ENCODE measurements around the gene ACBD4.

The ACBD4 gene

DNA sequence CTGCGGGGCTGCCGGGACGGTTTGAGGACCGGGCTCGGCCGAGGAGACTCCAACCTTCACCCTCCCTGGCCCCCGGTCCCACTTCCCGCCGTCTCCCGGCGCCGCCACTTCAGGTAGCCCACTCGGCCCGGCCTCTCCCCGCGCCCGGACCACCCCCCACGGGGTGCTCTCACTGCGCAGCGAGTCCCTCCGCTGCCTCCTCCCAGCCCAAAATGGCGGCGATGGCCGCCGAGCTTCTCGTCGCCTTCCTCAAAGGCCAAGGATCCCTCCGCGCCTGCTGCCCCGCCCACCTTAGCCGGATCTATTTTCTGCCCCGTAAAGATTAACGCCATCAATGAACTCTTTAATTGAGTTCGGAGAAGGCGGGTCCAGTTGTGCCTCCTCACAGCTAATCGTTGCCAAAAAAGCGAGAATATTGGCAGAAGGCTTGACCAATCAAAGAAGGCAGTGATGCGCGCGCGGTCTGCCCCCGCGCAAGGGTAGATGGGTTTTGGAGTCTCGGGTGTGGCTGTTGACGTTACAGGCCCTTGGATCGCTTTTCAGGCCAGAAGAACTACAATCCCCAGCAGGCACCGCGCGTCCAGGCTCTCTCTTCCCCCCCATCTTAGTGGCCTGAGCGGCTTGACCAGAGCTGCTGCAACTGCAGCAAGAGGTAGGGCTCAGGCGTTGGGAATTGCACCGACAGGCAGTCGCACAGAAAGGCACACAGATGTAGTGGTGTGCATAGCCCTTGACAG, 26.0 kb downstream of the ACBD4 start, which contains the start of gene HEXIM2:
Gene HEXIM2, plus strand, starts transcription at position 588 of the 737 bp plus-strand sequence. CDS start 919 bp downstream, outside the sequence.
- peaks cover 27% of the 10 kb centered on the region for H3K4me1 ChIP-seq (ENCODE audit: control insufficient read depth, insufficient read depth, low read length)
- peak within 1 kb of the TSS; percentile 100 for H3K27ac ChIP-seq (ENCODE audit: low read length)
- no peaks in the 10 kb centered on the region for H3K9me3 ChIP-seq (ENCODE audit: control insufficient read depth in 2 of 2, low read length in 2 of 2)
- H3K27me3 ChIP-seq (ENCODE audit: control insufficient read depth in 1 of 2, insufficient read depth in 2 of 2, low read length in 2 of 2): no peaks in the 10 kb centered on the region
- H3K4me3 ChIP-seq (ENCODE audit: low read length in 2 of 2): peak within 1 kb of the TSS; percentile 85 to 98
- H3K36me3 ChIP-seq (ENCODE audit: control insufficient read depth in 2 of 2, insufficient read depth in 2 of 2, low read length in 2 of 2): peaks cover 0 to 4% of the 10 kb centered on the region in 2 donors
- peak within 1 kb of the TSS; percentile 96 to 99 for H3K9ac ChIP-seq (ENCODE audit: low read length in 2 of 2)

DNA sequence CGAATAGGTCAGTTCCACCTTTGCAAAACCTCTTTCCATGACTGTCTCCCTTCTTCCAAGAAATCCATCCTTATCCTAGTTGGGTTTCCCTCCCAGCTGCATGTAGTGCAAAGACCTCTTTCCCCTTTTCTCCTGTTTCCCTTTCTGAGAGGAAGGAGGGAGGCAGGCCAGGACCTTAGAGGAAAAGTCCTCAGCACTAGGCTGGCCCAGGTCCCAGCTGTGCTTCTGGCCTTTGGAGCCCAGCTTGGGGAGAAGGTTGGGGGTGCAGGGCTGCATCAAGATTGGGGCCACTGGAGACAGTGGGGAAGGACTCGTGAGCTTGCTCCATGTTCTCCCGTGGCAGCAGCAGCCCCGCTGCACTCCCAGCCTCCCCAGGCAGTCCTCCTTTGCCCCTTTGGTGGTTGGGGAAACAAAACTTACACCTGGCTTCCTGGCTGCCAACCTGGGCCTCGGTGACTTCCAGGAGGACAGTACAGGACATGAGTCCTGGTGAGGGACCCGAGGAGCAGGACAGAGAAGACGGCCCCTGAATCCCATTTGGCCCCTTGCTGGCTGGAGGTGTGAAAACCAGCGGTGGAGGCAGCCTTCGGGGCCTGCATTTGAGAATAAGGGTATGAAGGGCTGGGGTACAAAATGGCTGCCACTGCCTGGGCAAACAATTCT, 26.7 kb downstream of the ACBD4 start:
- Histone ChIP-seq H3K4me1 (ENCODE audit: control insufficient read depth, insufficient read depth, low read length) (peaks cover 27% of the 10 kb centered on the region), H3K4me3 (ENCODE audit: low read length in 2 of 2) (peak overlapping the region; percentile 48 to 98), H3K9me3 (ENCODE audit: control insufficient read depth in 2 of 2, low read length in 2 of 2) (no peaks in the 10 kb centered on the region), H3K9ac (ENCODE audit: low read length in 2 of 2) (peak overlapping the region; percentile 1 to 62), H3K27me3 (ENCODE audit: control insufficient read depth in 1 of 2, insufficient read depth in 2 of 2, low read length in 2 of 2) (no peaks in the 10 kb centered on the region), H3K36me3 (ENCODE audit: control insufficient read depth in 2 of 2, insufficient read depth in 2 of 2, low read length in 2 of 2) (peaks cover 0 to 4% of the 10 kb centered on the region in 2 donors), H3K27ac (ENCODE audit: low read length) (peak overlapping the region; percentile 62)

DNA sequence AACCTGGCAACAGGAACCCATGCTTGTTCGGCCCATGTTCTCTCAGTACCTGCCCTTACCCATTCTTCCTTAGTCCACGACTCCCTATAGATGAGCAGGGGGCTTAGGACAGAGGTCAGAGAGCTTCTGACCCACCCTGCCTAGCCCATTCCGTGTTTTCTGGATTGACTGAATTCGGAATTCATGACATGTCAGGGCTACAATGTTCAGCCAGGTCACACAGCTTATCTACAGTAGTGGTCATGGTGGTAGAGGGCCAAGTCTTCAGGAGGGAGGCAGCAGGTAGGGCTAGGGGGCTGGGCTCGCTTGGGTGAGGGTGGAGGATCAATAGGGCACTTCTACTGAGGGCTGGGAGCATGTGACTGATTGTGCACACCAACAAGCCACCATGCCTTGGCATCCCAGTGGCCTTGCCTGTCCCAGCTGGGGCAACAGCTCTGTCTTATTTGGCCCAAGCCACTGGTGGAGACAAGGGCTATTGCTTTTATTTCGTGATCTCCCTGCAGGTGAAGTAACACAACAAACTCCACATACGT, 29.3 kb downstream of the ACBD4 start:
- Histone ChIP-seq H3K9ac (ENCODE audit: low read length in 2 of 2) (no peak overlapping the region), H3K36me3 (ENCODE audit: control insufficient read depth in 2 of 2, insufficient read depth in 2 of 2, low read length in 2 of 2) (peaks cover 0 to 4% of the 10 kb centered on the region in 2 donors), H3K27ac (ENCODE audit: low read length) (no peak overlapping the region), H3K27me3 (ENCODE audit: control insufficient read depth in 1 of 2, insufficient read depth in 2 of 2, low read length in 2 of 2) (no peaks in the 10 kb centered on the region), H3K4me1 (ENCODE audit: control insufficient read depth, insufficient read depth, low read length) (peaks cover 15% of the 10 kb centered on the region), H3K4me3 (ENCODE audit: low read length in 2 of 2) (no peak overlapping the region), H3K9me3 (ENCODE audit: control insufficient read depth in 2 of 2, low read length in 2 of 2) (no peaks in the 10 kb centered on the region)

DNA sequence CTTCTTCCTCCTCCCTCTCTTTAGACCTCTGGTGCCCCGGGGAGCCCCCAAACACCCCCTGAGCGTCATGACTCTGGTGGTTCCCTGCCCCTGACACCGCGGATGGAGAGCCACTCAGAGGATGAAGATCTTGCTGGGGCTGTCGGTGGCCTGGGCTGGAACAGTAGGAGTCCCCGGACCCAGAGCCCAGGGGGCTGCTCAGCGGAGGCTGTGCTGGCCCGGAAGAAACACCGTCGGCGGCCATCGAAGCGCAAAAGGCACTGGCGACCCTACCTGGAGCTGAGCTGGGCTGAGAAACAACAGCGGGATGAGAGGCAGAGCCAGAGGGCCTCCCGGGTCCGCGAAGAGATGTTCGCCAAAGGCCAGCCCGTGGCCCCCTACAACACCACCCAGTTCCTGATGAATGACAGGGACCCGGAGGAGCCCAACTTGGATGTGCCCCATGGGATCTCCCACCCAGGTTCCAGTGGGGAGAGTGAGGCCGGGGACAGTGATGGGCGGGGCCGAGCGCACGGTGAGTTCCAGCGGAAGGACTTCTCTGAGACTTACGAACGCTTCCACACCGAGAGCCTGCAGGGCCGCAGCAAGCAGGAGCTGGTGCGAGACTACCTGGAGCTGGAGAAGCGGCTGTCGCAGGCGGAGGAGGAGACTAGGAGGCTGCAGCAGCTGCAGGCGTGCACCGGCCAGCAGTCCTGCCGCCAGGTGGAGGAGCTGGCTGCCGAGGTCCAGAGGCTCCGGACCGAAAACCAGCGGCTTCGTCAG, 33.7 kb downstream of the ACBD4 start:
- H3K9ac ChIP-seq (ENCODE audit: low read length in 2 of 2): no peak overlapping the region
- H3K36me3 ChIP-seq (ENCODE audit: control insufficient read depth in 2 of 2, insufficient read depth in 2 of 2, low read length in 2 of 2): peaks cover 0 to 4% of the 10 kb centered on the region in 2 donors
- H3K27me3 ChIP-seq (ENCODE audit: control insufficient read depth in 1 of 2, insufficient read depth in 2 of 2, low read length in 2 of 2): no peaks in the 10 kb centered on the region
- no peak overlapping the region for H3K4me3 ChIP-seq (ENCODE audit: low read length in 2 of 2)
- H3K27ac ChIP-seq (ENCODE audit: low read length): peak overlapping the region; percentile 94
- H3K4me1 ChIP-seq (ENCODE audit: control insufficient read depth, insufficient read depth, low read length): peaks cover 33% of the 10 kb centered on the region
- H3K9me3 ChIP-seq (ENCODE audit: control insufficient read depth in 2 of 2, low read length in 2 of 2): no peaks in the 10 kb centered on the region

DNA sequence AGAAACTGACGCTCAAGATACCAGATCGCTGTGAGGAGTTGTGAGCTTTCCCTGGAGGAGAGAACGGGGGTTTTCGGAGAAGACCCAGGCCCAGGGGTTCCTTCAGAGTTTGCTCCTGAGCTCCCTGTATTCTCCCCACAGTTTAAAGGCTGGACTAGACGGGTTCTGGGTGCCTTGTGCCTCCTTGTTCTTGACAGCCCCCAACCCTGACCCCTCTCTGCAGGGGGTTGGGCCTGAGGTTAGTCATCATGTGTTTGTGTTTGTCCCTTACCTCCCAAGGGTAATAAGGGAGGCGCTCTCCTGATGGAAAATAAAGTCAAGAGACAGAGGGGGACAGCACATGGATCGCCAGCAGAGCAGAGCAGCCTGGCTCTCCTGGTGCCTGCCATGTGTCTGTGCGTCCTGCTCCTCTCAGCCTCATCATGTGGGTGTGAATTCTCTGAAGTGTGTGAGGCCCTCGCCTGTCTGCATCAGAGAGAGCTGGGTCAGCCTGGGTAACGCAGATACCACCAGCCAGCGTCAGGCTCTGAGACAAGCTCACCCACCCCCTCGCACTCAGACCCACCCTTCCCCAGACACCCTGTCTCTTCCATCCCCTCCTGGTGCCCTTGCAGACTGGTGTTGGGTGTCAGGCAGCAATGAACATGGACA, 34.9 kb downstream of the ACBD4 start:
- no peaks in the 10 kb centered on the region for H3K36me3 ChIP-seq (ENCODE audit: control insufficient read depth in 2 of 2, insufficient read depth in 2 of 2, low read length in 2 of 2)
- H3K27me3 ChIP-seq (ENCODE audit: control insufficient read depth in 1 of 2, insufficient read depth in 2 of 2, low read length in 2 of 2): no peaks in the 10 kb centered on the region
- no peaks in the 10 kb centered on the region for H3K9me3 ChIP-seq (ENCODE audit: control insufficient read depth in 2 of 2, low read length in 2 of 2)
- peak overlapping the region in 1 of 2 donors; percentile 67 for H3K4me3 ChIP-seq (ENCODE audit: low read length in 2 of 2)
- peak overlapping the region; percentile 94 for H3K27ac ChIP-seq (ENCODE audit: low read length)
- H3K9ac ChIP-seq (ENCODE audit: low read length in 2 of 2): peak overlapping the region; percentile 51 to 60
- H3K4me1 ChIP-seq (ENCODE audit: control insufficient read depth, insufficient read depth, low read length): peaks cover 33% of the 10 kb centered on the region

DNA sequence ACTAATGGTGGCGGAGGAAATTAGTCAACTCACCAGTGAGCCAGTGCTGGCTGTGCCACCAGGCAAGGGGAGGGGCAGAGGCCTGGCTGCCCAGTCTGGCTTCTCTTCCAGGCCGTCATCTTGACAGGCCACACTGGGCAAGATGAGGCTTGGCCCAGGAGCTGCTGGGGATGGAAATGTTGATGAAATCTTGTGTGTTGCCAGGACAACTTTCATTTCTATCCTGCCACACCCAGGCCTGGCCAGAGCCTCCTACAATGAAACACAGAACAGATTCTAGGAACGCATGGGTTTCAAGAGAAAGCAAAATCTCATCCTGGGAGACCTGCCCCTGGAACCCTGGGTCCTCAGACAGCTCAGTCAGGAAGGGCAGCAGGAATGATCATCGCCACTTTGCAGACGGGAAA, 35.4 kb downstream of the ACBD4 start:
- peak overlapping the region; percentile 94 for H3K27ac ChIP-seq (ENCODE audit: low read length)
- H3K9ac ChIP-seq (ENCODE audit: low read length in 2 of 2): peak overlapping the region; percentile 60 to 73
- H3K9me3 ChIP-seq (ENCODE audit: control insufficient read depth in 2 of 2, low read length in 2 of 2): no peaks in the 10 kb centered on the region
- peaks cover 33% of the 10 kb centered on the region for H3K4me1 ChIP-seq (ENCODE audit: control insufficient read depth, insufficient read depth, low read length)
- peak overlapping the region; percentile 59 to 67 for H3K4me3 ChIP-seq (ENCODE audit: low read length in 2 of 2)
- H3K27me3 ChIP-seq (ENCODE audit: control insufficient read depth in 1 of 2, insufficient read depth in 2 of 2, low read length in 2 of 2): no peaks in the 10 kb centered on the region
- no peaks in the 10 kb centered on the region for H3K36me3 ChIP-seq (ENCODE audit: control insufficient read depth in 2 of 2, insufficient read depth in 2 of 2, low read length in 2 of 2)

DNA sequence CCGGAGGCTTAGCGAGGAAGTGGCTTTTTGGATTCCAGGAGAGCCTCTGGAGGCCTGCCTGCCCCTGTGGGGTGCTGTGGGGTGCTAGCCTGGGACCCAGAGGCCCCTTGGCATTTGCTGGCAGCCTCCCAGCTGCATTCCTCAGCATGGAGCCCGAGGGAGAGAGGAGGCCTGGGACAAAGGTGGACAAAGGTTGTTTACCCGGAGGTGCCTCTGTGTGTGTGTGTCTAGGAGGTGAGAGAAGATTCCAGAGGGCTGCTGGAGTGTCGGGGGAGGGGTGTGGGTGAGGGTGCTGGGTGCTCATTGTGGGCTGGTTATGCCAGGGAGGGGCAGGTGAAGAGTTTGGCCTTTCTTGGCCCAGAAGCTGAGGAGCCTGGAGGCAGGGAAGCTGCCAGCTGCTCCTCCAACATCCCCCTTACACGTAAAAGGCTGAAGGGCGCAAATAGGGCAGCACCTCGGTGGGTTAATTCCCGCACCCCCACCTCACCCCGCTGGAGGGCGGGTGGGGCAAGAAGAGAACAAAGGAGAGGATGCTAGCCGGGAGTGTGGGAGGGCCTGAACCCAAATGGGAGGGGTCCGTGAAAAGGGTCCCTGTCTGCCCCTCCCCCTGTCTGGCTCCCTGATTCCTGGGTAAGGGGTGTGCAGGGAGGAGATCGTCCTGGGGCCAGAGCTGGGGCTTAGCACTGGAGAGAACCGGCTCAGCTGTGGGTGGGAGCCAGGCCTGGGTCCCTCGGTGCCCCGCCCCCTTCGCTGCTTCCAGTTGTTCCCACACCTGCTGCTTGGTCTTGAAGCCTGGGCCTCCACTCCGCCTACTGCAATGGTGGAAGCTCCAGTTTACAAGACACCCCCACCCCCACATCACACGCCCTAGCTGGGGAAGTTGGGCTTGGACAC, 36.1 kb downstream of the ACBD4 start:
- peaks cover 33% of the 10 kb centered on the region for H3K4me1 ChIP-seq (ENCODE audit: control insufficient read depth, insufficient read depth, low read length)
- H3K9ac ChIP-seq (ENCODE audit: low read length in 2 of 2): peak overlapping the region; percentile 60 to 73
- peak overlapping the region; percentile 59 to 67 for H3K4me3 ChIP-seq (ENCODE audit: low read length in 2 of 2)
- no peaks in the 10 kb centered on the region for H3K36me3 ChIP-seq (ENCODE audit: control insufficient read depth in 2 of 2, insufficient read depth in 2 of 2, low read length in 2 of 2)
- no peaks in the 10 kb centered on the region for H3K27me3 ChIP-seq (ENCODE audit: control insufficient read depth in 1 of 2, insufficient read depth in 2 of 2, low read length in 2 of 2)
- H3K9me3 ChIP-seq (ENCODE audit: control insufficient read depth in 2 of 2, low read length in 2 of 2): no peaks in the 10 kb centered on the region
- H3K27ac ChIP-seq (ENCODE audit: low read length): peak overlapping the region; percentile 94

DNA sequence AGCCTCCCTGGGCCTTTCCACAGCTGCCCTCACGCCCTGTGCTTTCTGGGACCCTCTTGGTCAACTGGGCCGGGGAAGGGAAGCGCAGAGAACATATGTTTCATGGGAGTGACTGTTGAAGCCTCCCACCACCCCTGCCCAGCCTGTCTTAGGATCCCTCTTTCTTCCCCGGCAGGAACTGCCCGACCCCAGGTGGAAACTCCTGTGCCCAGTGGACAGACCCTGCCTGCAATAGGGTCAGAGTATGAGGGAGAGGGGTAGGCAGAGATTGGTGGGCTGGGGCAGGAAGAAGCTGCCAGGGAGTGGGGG, 36.7 kb downstream of the ACBD4 start:
- peak overlapping the region; percentile 59 to 67 for H3K4me3 ChIP-seq (ENCODE audit: low read length in 2 of 2)
- peak overlapping the region; percentile 94 for H3K27ac ChIP-seq (ENCODE audit: low read length)
- no peaks in the 10 kb centered on the region for H3K36me3 ChIP-seq (ENCODE audit: control insufficient read depth in 2 of 2, insufficient read depth in 2 of 2, low read length in 2 of 2)
- H3K4me1 ChIP-seq (ENCODE audit: control insufficient read depth, insufficient read depth, low read length): peaks cover 33% of the 10 kb centered on the region
- no peaks in the 10 kb centered on the region for H3K9me3 ChIP-seq (ENCODE audit: control insufficient read depth in 2 of 2, low read length in 2 of 2)
- H3K27me3 ChIP-seq (ENCODE audit: control insufficient read depth in 1 of 2, insufficient read depth in 2 of 2, low read length in 2 of 2): no peaks in the 10 kb centered on the region
- H3K9ac ChIP-seq (ENCODE audit: low read length in 2 of 2): peak overlapping the region; percentile 60 to 62

DNA sequence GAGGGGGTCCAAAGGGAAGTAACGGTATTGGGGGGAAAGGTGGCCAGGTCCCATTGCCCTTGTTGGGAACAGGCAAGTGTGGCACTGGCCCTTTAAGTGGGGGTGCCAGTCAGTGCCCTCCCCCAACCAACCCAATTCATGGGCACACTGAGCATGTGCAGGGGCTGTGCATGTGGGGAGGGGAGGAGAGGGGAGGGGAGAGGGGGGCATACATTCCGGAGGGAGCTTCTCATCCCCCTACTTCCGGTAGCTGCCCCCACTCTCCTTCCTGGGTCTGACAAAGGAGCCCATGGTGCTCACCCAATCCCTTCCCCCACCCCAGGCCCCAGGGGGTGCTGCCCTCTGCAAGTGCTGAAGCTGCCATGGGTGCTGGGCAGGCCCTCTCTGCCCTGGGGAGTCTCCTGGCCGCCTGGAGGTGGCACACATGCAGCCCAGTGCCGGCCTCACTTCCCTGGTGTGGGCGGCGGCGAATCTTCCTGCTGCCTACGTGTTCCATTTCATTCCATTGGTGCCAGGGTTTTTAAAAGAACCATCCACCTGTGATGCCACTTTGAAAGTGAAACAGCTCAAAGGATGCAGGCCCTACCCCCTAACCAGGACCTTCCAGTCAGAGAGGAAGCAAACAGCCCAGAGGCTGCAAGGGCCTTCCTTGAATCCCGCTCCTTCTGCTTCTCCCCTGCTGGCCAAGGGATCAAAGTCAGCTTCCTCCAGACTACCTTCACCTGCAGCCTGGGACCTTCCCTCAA, 37.2 kb downstream of the ACBD4 start:
- Histone ChIP-seq H3K27ac (ENCODE audit: low read length) (peak overlapping the region; percentile 94), H3K4me1 (ENCODE audit: control insufficient read depth, insufficient read depth, low read length) (peaks cover 33% of the 10 kb centered on the region), H3K36me3 (ENCODE audit: control insufficient read depth in 2 of 2, insufficient read depth in 2 of 2, low read length in 2 of 2) (no peaks in the 10 kb centered on the region), H3K9ac (ENCODE audit: low read length in 2 of 2) (peak overlapping the region; percentile 60 to 69), H3K27me3 (ENCODE audit: control insufficient read depth in 1 of 2, insufficient read depth in 2 of 2, low read length in 2 of 2) (no peaks in the 10 kb centered on the region), H3K9me3 (ENCODE audit: control insufficient read depth in 2 of 2, low read length in 2 of 2) (no peaks in the 10 kb centered on the region), H3K4me3 (ENCODE audit: low read length in 2 of 2) (peak overlapping the region; percentile 59 to 67)
